C4-2B (cell line): Measurements from ENCODE around the gene TOR3A.

ENCODE experiments used
- H3K27ac ChIP-seq: fragments of 450-650 bp; 2 replicates; pipeline ENCODE4 v1.5.1; 2017
- CTCF ChIP-seq: fragments of 450-650 bp; conservative IDR thresholded peaks from 2 replicates; pipeline ENCODE4 v1.5.1; 2017; ENCODE audit warnings: mild to moderate bottlenecking
- ZFX ChIP-seq: fragments of 450-650 bp; IDR thresholded peaks from 2 replicates; pipeline ENCODE4 v1.6.1; 2017

TOR3A gene

DNA sequence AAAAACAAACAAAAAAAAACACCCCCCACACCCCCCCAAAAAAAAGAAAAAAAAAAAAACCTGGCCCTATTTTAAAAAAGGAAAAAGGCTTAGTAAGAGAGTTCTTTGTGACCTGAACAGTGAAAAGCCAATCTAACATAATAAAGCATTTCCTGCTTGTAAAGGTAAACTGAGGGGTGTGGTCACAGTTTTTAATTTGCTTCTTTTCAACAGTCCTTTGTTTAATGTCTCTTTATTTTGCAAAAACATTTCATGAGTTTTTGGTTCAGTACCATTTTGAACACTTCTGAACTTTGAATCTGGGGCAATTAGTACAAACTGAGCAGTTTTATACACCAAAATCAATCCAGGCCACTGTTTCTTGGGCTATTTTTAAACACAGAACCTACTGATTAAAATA, 37.6 kb downstream of the TOR3A start:
- TF ChIP-seq CTCF (no peak), ZFX (no peak)
- H3K27ac ChIP-seq = no peak overlapping the region

- no peak for TF ChIP-seq CTCF
- no peak overlapping the region for H3K27ac ChIP-seq
Measured at GRCh38 chr1:179120736-179121135, 38.9 kb downstream of the TOR3A start.

GRCh38 chr1:179121159-179121938, 39.5 kb downstream of the TOR3A start:
- H3K27ac ChIP-seq = no peak overlapping the region
- TF ChIP-seq ZFX = no peak
- TF ChIP-seq CTCF = peak; percentile 75

DNA sequence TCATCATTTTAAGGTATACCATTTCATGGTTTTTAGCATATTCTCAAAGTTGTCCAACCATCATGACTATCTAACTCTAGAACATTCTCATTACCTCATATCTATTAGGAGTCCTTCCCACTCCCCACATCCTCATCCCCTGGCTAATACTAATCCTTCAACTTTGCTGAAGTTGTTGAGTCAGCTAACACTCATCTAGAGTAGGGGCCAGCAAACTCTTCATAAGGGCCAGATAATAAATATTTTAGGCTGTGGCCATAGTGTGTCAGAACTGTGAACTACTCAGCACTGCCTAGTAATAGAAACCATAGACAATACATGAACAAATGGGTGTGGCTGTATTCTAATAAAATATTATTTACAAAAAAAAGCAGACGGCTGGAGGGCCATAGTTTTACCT, 43.0 kb downstream of the TOR3A start:
- TF ChIP-seq ZFX (no peak), CTCF (no peak)
- no peak overlapping the region for H3K27ac ChIP-seq

DNA sequence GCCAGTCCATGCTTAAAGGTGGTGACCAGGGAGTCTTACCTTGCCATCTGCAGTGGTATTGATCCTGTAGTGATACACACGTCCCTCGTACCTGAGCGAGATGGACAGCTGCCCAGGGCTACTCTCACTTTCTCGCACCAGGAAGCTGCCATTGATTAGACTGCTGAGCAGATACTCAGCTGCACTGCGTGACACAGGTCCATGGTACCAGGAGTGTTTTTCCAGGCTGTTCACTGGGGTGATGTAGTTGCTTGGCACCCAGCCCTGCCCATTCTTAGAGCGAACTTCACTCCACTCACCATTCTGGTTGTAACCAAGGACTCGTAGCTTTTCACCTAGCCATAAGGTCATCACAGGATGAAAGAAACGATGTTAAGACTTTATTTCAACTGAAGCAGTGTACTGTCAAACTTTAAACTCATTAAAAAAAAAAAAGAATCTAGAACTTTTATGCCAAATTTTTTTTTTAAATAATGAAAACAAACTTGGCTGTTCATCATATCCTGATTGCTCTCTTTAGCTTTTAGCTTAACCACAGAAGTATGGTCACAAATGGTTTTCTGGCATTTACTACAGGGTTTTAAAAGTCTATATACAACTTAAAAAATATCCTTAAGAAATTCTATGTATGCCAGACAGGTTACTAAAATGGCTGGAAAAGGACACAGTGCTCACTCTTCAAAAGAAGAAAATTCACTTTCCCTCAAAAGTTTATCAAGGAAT, 44.6 kb downstream of the TOR3A start:
- no peak overlapping the region for H3K27ac ChIP-seq
- TF ChIP-seq CTCF (no peak), ZFX (no peak)

- TF ChIP-seq CTCF (no peak), ZFX (no peak)
- H3K27ac ChIP-seq = peak overlapping the region; percentile 33
Measured at GRCh38 chr1:179127163-179127895, 45.5 kb downstream of the TOR3A start.

- TF ChIP-seq ZFX (no peak), CTCF (peak; percentile 31)
- H3K27ac ChIP-seq = peak overlapping the region; percentile 62
Measured at GRCh38 chr1:179128520-179128919, 46.6 kb downstream of the TOR3A start.
